Immature natural killer cell (primary cell): ENCODE results near the gene PSG5. TPM values are rescaled to one million over a fixed set of nuclear protein-coding genes. Genes with fewer than 3 reads are reported as not detected.

ENCODE experiments used
- polyA plus RNA-seq, 3 donors: library from polyadenylated mRNA; unstranded; fragments of 300-500 nt; fragmentation: Illumina TruSeq; gene quantifications; one replicate each; pipeline ENCODE4 v1.2.3, GENCODE V29; 2021

Gene PSG5
- polyA plus RNA-seq, 3 donors from 2014 or later: not detected

Other genes starting within 250 kb of the PSG5 start
- gene PSG7, start 249.3 kb downstream of the PSG5 start, polyA plus RNA-seq: not detected
- gene PSG11, start 160.1 kb downstream of the PSG5 start, polyA plus RNA-seq: not detected
- not detected for gene PSG2, start 103.8 kb downstream of the PSG5 start, polyA plus RNA-seq
- gene PSG4, start 19.1 kb upstream of the PSG5 start, polyA plus RNA-seq: not detected
- gene PSG9, start 83.0 kb upstream of the PSG5 start, polyA plus RNA-seq: not detected
- gene CD177, start 167.2 kb upstream of the PSG5 start, polyA plus RNA-seq: not detected
- gene TEX101, start 228.4 kb upstream of the PSG5 start, polyA plus RNA-seq: not detected